Activated naive CD8-positive, alpha-beta T cell (primary cell): Measurements from ENCODE around the gene CCDC194.

Source experiments
- H3K27ac Mint-ChIP-seq: one replicate; pipeline ENCODE4 v1.8.0; 2021; ENCODE audit warnings: mixed read lengths
- H3K27me3 Mint-ChIP-seq: one replicate; pipeline ENCODE4 v1.8.0; 2021; ENCODE audit warnings: mixed read lengths
- H3K36me3 Mint-ChIP-seq: one replicate; pipeline ENCODE4 v1.8.0; 2021; ENCODE audit warnings: mixed read lengths
- H3K4me1 Mint-ChIP-seq: one replicate; pipeline ENCODE4 v1.8.0; 2021; ENCODE audit warnings: low read depth, mixed read lengths
- H3K4me3 Mint-ChIP-seq: one replicate; pipeline ENCODE4 v1.8.0; 2021; ENCODE audit warnings: mild to moderate bottlenecking, mixed read lengths
- H3K9me3 Mint-ChIP-seq: one replicate; pipeline ENCODE4 v1.8.0; 2021; ENCODE audit warnings: low read depth, mixed read lengths

The CCDC194 gene

DNA sequence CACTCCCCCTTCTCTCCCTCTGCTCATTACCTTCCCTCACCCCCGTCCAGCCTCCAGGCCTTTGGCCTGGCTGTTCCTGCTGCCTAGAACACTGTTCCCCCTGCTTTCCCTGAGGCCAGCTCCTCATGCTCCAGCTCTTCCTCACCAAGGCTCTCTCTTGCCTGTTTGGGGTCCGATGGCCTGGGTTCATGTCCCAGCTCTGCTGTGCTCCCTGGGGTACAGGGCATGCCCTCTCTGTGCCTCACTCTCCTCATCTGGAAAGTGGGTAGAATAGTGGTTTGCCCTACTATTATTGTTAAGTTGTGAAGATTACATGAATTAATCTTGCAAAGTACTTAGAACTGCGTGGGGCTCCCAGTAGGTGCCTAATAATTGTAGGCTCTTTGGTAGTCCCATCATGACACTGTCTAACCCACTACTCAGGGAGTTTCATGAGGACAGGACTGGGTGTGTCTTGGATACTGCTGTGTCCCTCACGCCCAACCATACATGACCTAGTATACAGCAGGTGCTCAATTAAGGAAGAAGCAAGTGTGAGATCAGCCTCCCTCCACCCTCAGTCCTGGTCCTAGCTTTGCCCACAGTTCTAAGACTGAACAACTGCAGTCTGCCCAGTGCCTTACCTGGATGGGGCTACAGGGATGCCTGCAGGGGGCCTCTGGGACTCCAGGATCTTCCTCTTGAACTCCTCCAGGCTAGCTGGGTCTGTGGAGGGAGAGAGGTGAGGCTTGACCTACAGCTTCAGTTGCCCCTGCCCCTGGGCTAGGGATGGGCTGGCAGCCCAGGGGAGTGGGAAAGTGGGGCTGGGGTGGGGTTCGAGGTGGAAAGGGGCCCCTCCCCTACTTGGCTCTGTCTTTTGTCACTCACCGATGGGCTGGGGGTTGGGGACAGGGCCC lies 33.8 kb downstream of the CCDC194 start:
- no peak overlapping the region for H3K27ac Mint-ChIP-seq
- no peaks in the 10 kb centered on the region for H3K9me3 Mint-ChIP-seq
- peaks cover 2% of the 10 kb centered on the region for H3K27me3 Mint-ChIP-seq
- no peaks in the 10 kb centered on the region for H3K4me1 Mint-ChIP-seq
- H3K36me3 Mint-ChIP-seq: no peaks in the 10 kb centered on the region
- H3K4me3 Mint-ChIP-seq: no peak overlapping the region

- Mint-ChIP-seq H3K4me3 (no peak overlapping the region), H3K27ac (no peak overlapping the region), H3K36me3 (no peaks in the 10 kb centered on the region), H3K4me1 (no peaks in the 10 kb centered on the region), H3K27me3 (peaks cover 1% of the 10 kb centered on the region), H3K9me3 (no peaks in the 10 kb centered on the region)
Measured at GRCh38 chr19:17358395-17358794, 35.6 kb downstream of the CCDC194 start.

DNA sequence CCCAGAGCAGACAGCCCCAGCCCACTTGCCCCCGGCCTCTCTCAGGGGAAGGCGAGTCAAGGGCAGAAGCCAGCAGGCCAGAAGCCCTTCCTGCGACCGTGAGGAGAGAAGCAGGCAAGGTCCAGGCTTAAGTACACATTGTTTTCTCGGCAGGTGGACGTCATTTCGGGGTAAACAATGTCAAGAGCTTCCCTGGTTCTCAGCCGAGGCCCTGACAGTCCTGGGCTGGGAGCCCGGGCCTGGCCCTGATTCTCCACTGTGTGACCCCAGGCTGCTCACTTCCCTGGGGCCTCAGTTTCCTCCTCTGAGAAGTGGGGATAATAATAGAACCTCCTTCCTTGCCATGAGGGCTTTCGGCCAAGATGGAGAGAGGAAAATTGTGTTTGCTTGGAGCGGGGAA lies 36.3 kb downstream of the CCDC194 start:
- Mint-ChIP-seq H3K4me1 (no peaks in the 10 kb centered on the region), H3K27ac (no peak overlapping the region), H3K36me3 (no peaks in the 10 kb centered on the region), H3K9me3 (no peaks in the 10 kb centered on the region), H3K4me3 (no peak overlapping the region), H3K27me3 (peaks cover 3% of the 10 kb centered on the region)

DNA sequence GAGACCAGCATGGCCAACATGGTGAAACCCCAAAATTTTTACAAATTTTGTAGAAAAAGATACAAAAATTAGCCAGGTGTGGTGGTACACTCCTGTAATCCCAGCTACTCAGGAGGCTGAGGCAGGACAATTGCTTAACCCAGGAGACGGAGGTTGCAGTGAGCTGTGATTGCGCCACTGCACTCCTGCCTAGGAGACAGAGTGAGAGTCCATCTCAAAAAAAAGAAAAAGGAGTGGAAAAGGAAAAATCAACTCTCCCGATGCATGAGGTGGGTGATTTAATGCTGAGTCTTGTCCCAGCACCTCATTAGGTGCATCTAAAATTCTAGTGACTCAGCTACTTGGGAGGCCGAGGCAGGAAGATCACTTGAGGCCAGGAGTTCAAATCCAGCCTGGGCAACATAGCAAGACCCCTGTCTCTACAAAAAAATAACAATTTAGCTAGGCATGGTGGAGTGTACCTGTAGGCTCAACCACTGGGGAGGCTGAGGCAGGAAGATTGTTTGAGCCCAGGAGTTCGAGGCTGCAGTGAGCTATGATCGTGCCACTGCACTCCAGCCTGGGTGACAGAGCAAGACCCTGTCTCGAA lies 36.8 kb downstream of the CCDC194 start:
- H3K36me3 Mint-ChIP-seq: no peaks in the 10 kb centered on the region
- no peak overlapping the region for H3K27ac Mint-ChIP-seq
- H3K9me3 Mint-ChIP-seq: no peaks in the 10 kb centered on the region
- H3K27me3 Mint-ChIP-seq: peaks cover 4% of the 10 kb centered on the region
- no peak overlapping the region for H3K4me3 Mint-ChIP-seq
- no peaks in the 10 kb centered on the region for H3K4me1 Mint-ChIP-seq

GRCh38 chr19:17353386-17353785 lies 40.6 kb downstream of the CCDC194 start:
- Mint-ChIP-seq H3K36me3 (no peaks in the 10 kb centered on the region), H3K4me1 (peaks cover 5% of the 10 kb centered on the region), H3K27ac (no peak overlapping the region), H3K9me3 (no peaks in the 10 kb centered on the region), H3K4me3 (no peak overlapping the region), H3K27me3 (peaks cover 15% of the 10 kb centered on the region)

DNA sequence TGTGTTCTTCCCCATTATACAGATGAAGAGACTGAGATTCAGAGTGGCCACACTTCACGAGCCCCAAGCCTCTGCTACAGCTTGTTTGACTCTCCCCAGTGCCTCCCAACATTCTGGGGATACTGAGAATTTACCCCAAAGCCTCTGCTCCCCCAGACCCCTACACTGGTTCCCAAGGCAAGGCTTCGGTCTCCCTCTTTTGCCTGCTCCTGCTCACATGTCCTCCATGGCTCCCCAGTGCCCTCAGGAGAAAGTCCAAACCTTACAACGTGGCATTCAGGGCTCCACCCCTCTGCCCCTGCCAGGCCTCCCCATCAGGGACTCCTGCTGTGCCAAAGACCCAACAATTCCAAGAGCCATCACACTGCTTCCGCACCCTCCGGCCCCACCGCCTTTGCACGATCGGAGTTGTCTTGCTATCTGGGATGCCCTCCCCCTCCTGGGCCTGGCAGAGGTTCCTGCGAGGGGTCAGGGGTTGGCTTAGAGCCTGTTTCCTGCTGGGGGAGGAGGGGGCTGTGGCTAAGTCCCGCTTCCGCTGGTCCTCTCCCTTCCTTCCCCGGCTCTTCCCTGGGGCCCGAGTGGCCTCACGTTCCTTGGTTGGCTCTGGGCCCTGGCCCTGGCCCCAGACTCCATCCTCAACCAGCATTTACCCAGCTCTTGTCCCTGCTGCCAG lies 41.3 kb downstream of the CCDC194 start:
- Mint-ChIP-seq H3K36me3 (no peaks in the 10 kb centered on the region), H3K9me3 (no peaks in the 10 kb centered on the region), H3K4me1 (peaks cover 5% of the 10 kb centered on the region), H3K27ac (no peak overlapping the region), H3K27me3 (peaks cover 17% of the 10 kb centered on the region), H3K4me3 (no peak overlapping the region)

DNA sequence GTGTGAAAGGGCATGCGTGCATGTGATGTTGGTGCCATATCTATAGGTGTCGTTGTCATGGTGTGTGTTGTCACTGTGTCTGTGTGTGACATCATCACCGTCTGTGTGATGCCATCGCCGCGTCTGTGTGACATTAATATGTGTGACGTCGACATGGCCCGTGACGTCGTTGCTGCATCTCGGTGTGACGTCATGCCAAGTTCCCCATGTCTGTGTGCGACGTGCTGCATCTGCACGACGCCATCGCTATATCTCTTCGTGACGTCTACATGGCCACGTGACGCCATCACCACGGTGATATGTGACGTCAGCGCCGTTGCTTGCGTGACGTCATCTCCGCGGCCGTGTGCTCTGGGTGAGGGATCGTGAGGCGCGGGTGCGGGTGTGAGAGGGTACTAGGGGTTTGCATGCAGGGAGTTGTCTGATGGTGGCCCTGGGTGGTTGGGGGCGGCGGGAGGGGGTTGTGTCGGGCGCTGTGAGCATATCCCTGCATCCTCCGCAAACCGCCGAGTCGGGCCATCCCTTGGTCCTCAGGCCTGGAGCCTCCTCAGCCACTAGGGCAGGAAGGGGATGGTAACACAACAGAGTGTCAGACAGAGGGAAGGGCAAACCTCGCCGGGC lies 42.1 kb downstream of the CCDC194 start:
- no peaks in the 10 kb centered on the region for H3K9me3 Mint-ChIP-seq
- H3K27me3 Mint-ChIP-seq: peaks cover 19% of the 10 kb centered on the region
- H3K27ac Mint-ChIP-seq: no peak overlapping the region
- no peak overlapping the region for H3K4me3 Mint-ChIP-seq
- peaks cover 5% of the 10 kb centered on the region for H3K4me1 Mint-ChIP-seq
- H3K36me3 Mint-ChIP-seq: no peaks in the 10 kb centered on the region

DNA sequence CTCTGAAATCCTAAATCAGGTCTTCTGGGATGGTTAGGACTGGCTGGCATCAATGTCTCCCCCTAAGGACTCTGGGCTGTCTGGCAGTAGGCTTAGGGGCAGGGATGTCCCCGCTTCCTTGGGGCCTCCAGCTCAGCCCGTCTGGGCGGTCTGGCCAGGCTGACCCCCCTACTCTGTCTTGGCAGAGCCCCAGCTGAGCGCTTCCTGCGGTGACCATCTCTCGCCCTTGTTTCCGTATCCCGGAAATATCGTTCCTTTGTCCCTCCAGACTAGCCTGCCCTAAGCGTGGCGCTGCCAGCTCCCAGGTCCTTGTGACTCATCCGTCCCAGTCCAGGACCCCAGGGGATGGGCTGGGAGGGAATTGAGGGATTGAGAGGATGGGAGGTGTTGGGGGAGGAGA lies 45.3 kb downstream of the CCDC194 start:
- Mint-ChIP-seq H3K9me3 (no peaks in the 10 kb centered on the region), H3K4me3 (no peak overlapping the region), H3K27ac (no peak overlapping the region), H3K27me3 (peaks cover 19% of the 10 kb centered on the region), H3K36me3 (no peaks in the 10 kb centered on the region), H3K4me1 (peaks cover 11% of the 10 kb centered on the region)

DNA sequence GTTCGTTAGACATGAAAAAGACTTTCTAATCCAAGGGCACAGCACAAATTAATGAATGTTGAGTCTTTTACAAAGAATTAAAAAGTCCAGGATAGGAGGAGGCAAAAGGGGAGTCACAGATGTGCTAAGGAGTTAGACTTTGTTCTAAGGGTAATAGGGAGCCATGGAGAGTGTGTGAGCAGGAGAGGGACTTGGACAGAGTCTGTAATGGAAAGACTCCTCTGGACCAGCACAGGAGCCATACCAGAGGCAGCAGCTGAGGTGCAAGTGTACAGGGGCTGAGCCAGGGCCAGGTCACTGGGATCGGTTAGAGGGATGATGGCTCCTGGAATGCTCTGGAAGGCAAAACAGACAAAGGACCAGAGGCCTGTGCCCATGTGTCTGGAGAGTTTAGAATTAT lies 46.1 kb downstream of the CCDC194 start:
- Mint-ChIP-seq H3K36me3 (no peaks in the 10 kb centered on the region), H3K9me3 (no peaks in the 10 kb centered on the region), H3K27me3 (peaks cover 17% of the 10 kb centered on the region), H3K4me3 (no peak overlapping the region), H3K27ac (no peak overlapping the region), H3K4me1 (peaks cover 11% of the 10 kb centered on the region)

- H3K4me3 Mint-ChIP-seq: no peak overlapping the region
Measured at GRCh38 chr19:17347361-17347760, 46.6 kb downstream of the CCDC194 start.

DNA sequence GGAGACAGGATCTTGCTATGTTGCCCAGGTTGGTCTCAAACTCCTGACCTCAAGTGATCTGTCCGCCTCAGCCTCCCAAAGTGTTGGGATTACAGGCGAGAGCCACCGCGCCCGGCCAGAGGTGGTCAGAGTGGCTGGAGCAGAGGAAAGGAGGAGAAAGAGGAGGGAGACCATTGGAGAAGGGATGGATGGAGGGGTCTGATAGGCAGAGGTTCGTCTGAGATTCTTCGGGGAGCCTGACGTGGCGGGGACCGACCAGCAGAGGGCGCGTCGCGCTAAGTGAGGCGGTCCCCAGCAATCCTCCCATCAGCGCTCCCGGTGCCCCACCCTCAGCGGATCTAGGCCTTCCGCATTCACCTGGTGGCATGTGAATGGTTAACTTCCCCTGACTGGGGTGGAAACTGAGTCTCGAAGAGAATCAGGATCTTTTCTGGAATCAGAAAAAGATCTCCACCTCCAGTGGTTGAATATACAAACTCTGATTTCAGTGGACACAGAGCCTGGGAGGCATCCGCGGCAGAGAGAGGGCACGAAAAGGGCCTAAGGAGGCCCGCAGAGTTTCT lies 47.8 kb downstream of the CCDC194 start:
- Mint-ChIP-seq H3K27me3 (peaks cover 11% of the 10 kb centered on the region), H3K9me3 (no peaks in the 10 kb centered on the region), H3K27ac (no peak overlapping the region), H3K4me1 (peaks cover 6% of the 10 kb centered on the region), H3K4me3 (no peak overlapping the region), H3K36me3 (no peaks in the 10 kb centered on the region)

More at GRCh38 chr19:17347361-17347760, 46.6 kb downstream of the CCDC194 start:
- Mint-ChIP-seq H3K27ac (no peak overlapping the region), H3K4me1 (peaks cover 11% of the 10 kb centered on the region), H3K9me3 (no peaks in the 10 kb centered on the region), H3K27me3 (peaks cover 15% of the 10 kb centered on the region), H3K36me3 (no peaks in the 10 kb centered on the region)

DNA sequence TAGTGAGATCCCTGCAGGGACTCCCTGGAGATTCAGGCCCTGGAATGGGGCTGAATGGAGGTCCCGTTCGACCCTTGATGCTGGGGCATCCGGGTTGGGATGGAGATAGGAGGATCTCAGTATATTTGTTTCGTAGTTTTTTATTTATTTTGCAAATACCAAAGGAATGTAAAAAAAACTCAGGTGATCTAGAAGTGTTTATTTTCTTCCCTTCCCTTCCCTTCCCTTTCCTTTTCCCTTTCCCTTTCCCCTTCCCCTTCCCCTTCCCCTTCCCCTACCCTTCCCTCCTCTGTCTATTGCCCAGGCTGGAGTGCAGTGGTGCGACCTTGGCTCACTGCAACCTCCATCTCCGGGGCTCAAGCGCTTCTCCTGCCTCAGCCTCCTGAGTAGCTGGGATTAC lies 52.2 kb downstream of the CCDC194 start:
- Mint-ChIP-seq H3K36me3 (no peaks in the 10 kb centered on the region), H3K27ac (no peak overlapping the region), H3K4me1 (peaks cover 9% of the 10 kb centered on the region), H3K4me3 (no peak overlapping the region), H3K27me3 (no peaks in the 10 kb centered on the region), H3K9me3 (no peaks in the 10 kb centered on the region)

DNA sequence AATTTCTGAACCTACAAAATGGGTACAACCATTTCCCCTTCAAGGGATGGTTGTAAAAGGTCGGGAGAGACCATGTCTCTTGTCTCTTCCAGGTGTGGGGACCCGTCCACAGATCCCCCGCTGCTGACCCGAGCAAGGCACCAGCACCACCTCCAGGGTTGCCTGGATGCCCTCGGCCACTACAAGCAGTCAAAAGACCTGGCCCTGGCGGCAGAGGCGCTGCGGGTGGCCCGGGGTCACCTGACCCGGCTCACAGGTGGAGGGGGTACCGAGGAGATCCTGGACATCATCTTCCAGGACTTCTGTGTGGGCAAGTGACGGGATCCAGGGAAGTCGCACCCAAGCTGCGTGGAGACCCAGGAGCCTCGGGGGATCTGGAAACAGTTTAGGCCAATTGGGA lies 52.6 kb downstream of the CCDC194 start:
- Mint-ChIP-seq H3K27ac (no peak overlapping the region), H3K36me3 (no peaks in the 10 kb centered on the region), H3K27me3 (no peaks in the 10 kb centered on the region), H3K9me3 (no peaks in the 10 kb centered on the region), H3K4me1 (peaks cover 11% of the 10 kb centered on the region), H3K4me3 (no peak overlapping the region)

GRCh38 chr19:17340871-17341357 lies 53.1 kb downstream of the CCDC194 start:
- Mint-ChIP-seq H3K4me1 (peaks cover 8% of the 10 kb centered on the region), H3K36me3 (no peaks in the 10 kb centered on the region), H3K27me3 (no peaks in the 10 kb centered on the region), H3K9me3 (no peaks in the 10 kb centered on the region), H3K27ac (no peak overlapping the region), H3K4me3 (no peak overlapping the region)
